Peyer's patch (tissue), 4 donors: ENCODE measurements around the gene INPP5J. TPM values are rescaled to one million over a fixed set of nuclear protein-coding genes. Genes with fewer than 3 reads are reported as not detected.

ENCODE experiments used
- DNase-seq, 3 donors: peaks; one replicate each; pipeline ENCODE4 v3.0.0-alpha.2; 2017 to 2019
- H3K27ac ChIP-seq, 4 donors: fragments of 200-600 bp; sonication (generic); one replicate each; pipeline ENCODE4 v1.5.1; 2016 to 2019
- H3K27me3 ChIP-seq, 2 donors: fragments of 200-600 bp; sonication (generic); one replicate each; pipeline ENCODE4 v1.5.1; 2019
- H3K36me3 ChIP-seq, 3 donors: fragments of 200-600 bp; sonication (generic); one replicate each; pipeline ENCODE4 v1.5.1; 2016 to 2019
- H3K4me1 ChIP-seq, 4 donors: fragments of 200-600 bp; sonication (generic); one replicate each; pipeline ENCODE4 v1.5.1; 2016 to 2019
- H3K4me3 ChIP-seq, 4 donors: fragments of 200-600 bp; sonication (generic); 1 replicate in 3 of 4; 2 replicates in 1 of 4; pipeline ENCODE4 v1.5.1; 2016 to 2019; ENCODE audit warnings: mild to moderate bottlenecking in 1 of 4
- H3K9me3 ChIP-seq, 4 donors: fragments of 200-600 bp; sonication (generic); one replicate each; pipeline ENCODE4 v1.5.1; 2016 to 2019; ENCODE audit warnings: mild to moderate bottlenecking in 1 of 4
- CTCF ChIP-seq, 6 experiments: fragments of 450-650 bp in 4 of 6; fragments of 200-600 bp in 2 of 6; sonication (generic) in 1 of 6; IDR thresholded peaks; one replicate each; pipeline ENCODE4 v1.5.1; 2017 to 2019; ENCODE audit warnings: antibody characterized with exemption in 6 of 6, mild to moderate bottlenecking in 3 of 6, moderate library complexity in 1 of 6
- POLR2A ChIP-seq, 2 donors: fragments of 450-650 bp; IDR thresholded peaks; one replicate each; pipeline ENCODE4 v1.5.1; 2017; ENCODE audit warnings: antibody characterized with exemption in 2 of 2, mild to moderate bottlenecking in 2 of 2, moderate library complexity in 2 of 2
- total RNA-seq, 4 donors: library from RNA; depleted of rRNA; stranded (reverse); fragments of >200 nt; gene quantifications; one replicate each; pipeline ENCODE4 v1.1.0, GENCODE V29; 2016

INPP5J gene
- total RNA-seq, 4 donors from 2014 or later: 18.2 to 203 (median 156) TPM

DNA sequence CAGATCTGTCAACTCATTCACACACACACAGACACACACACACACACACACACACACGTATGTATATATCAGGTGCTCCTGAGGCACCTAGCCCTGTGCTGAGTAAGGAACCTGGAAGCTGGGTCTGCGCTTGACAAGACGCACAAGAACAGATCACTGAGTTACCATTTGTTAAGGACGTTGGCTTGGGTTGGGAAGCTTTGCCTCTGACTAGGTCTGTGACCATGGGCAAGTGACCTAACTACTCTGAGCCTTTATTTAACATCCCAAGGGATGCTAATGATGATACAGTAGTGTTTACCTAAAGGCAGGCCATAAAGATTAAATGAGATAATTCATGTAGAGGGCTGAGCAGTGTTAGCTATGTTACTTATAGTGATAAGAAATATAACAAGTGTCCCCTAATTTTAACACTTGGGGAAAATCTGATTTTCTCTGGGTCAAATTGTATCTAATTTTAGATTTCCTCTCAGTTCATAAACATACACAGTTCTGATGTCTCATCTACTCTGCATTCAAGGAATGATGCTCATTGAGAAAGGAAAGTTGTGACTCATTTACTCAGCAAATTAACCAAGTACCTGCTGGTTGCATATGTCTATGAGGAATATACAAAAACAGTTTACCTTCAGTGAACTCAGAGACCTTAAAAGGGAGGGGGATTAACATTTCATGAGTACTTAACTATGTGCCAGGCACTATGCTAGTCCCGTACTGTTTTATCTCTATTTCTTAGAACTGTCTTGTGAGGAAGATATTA lies 50.8 kb downstream of the INPP5J start:
- Histone ChIP-seq H3K27me3 (no peaks in the 10 kb centered on the region), H3K27ac (peak overlapping the region in 2 of 4 donors; percentile 51 to 73), H3K4me3 (no peak overlapping the region), H3K4me1 (peaks cover 0 to 6% (median 0%) of the 10 kb centered on the region in 4 donors), H3K36me3 (peaks cover 0 to 21% (median 0%) of the 10 kb centered on the region in 3 donors), H3K9me3 (no peaks in the 10 kb centered on the region)
- TF ChIP-seq CTCF (IDR thresholded peaks at IDR 0.05) (no peak), POLR2A (IDR thresholded peaks at IDR 0.05) (no peak)
- DNase-seq: peak in 1 of 3 donors; percentile 30

GRCh38 chr22:31176923-31177322 lies 54.2 kb downstream of the INPP5J start:
- H3K9me3 ChIP-seq: no peaks in the 10 kb centered on the region
- no peak overlapping the region for H3K27ac ChIP-seq
- H3K36me3 ChIP-seq: peaks cover 0 to 21% (median 0%) of the 10 kb centered on the region in 3 donors
- TF ChIP-seq CTCF (IDR thresholded peaks at IDR 0.05) (no peak), POLR2A (IDR thresholded peaks at IDR 0.05) (no peak)
- no peaks in the 10 kb centered on the region for H3K27me3 ChIP-seq
- peak in 1 of 3 donors; percentile 21 for DNase-seq
- H3K4me3 ChIP-seq: no peak overlapping the region
- peaks cover 0 to 6% (median 0%) of the 10 kb centered on the region in 4 donors for H3K4me1 ChIP-seq

DNA sequence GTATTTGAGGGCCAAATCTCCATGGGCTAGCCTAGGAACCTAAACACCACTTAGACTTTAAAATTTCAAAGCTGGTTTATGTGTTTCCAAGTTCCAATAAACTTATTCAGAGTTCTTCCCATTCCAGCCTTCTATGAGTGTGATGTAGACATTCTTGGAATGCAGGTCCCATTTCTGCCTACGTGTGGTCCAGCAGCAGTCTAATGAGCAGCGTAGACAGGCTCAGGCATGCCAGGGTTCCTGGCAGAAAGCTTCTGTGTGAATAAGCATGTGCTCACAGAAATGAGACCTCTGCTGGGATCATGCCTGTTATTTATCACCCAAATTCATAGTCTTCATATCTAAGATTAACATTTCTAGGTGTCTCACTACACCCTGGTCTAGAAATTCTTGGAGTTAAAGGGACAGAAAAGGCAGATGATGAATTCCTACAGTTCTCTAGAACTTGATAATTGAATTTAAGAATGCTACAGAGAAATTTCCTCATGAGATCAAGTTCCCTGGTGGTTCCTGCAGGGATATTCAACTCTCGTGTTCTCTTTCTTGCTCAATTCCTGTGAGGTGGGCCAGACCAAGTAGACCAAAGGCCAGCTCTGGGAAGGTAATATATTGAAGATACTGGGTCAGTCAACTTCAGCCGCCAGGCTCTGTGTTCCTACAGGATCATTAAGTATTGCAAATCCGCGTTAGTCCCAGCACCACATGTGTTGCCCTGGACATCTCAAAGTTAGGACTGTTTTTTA lies 54.8 kb downstream of the INPP5J start:
- Histone ChIP-seq H3K9me3 (no peaks in the 10 kb centered on the region), H3K27ac (no peak overlapping the region), H3K27me3 (no peaks in the 10 kb centered on the region), H3K4me1 (peaks cover 0 to 6% (median 0%) of the 10 kb centered on the region in 4 donors), H3K4me3 (no peak overlapping the region), H3K36me3 (peaks cover 0 to 21% (median 0%) of the 10 kb centered on the region in 3 donors)
- DNase-seq: peak in 1 of 3 donors; percentile 33
- no peak for TF ChIP-seq POLR2A (IDR thresholded peaks at IDR 0.05)
- no peak for TF ChIP-seq CTCF (IDR thresholded peaks at IDR 0.05)

DNA sequence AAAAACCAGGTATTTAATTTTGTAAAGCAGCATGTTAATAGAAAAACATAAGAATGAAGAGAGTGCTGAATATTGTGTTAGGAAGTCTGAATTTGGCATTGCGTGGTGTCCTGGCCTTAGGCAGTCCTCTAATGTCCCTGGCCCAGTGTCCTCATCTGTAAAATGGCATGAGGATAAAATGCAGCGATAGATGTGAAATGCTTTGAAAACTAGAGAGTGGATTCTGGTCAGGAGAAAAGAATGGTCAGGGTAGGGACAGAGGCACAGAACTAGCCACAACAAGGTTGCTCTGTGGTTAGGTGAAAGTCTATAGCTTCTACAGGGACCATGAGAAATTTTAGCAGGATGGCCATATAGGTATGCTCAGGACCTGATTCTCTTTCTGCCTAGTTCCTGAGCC lies 56.1 kb downstream of the INPP5J start:
- Histone ChIP-seq H3K36me3 (peaks cover 0 to 29% (median 0%) of the 10 kb centered on the region in 3 donors), H3K27ac (no peak overlapping the region), H3K27me3 (no peaks in the 10 kb centered on the region), H3K9me3 (no peaks in the 10 kb centered on the region), H3K4me3 (no peak overlapping the region), H3K4me1 (no peaks in the 10 kb centered on the region)
- DNase-seq: no peak
- TF ChIP-seq POLR2A (IDR thresholded peaks at IDR 0.05): no peak
- no peak for TF ChIP-seq CTCF (IDR thresholded peaks at IDR 0.05)

DNA sequence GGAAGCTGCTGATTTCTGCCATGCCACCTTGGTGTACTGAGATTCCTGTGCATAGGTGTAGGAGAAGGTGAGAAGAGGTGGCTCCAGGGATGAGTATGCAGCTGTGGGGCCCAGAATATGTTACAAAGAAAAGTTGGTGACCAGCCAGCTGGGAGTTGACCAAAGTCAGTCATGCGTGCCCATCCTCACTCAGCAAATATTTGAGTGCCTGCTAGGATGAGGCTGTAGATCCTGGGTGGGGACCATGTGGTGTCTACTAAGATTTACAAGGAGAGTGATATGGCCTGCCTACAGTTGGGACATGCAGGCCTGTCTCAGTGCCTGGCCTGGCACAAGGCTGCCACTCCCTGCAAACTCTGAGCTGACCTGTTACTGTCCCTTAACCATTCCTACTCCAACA lies 56.6 kb downstream of the INPP5J start:
- peak in 1 of 3 donors; percentile 51 for DNase-seq
- peak overlapping the region in 1 of 4 donors; percentile 41 for H3K27ac ChIP-seq
- H3K27me3 ChIP-seq: no peaks in the 10 kb centered on the region
- no peaks in the 10 kb centered on the region for H3K9me3 ChIP-seq
- peaks cover 0 to 31% (median 0%) of the 10 kb centered on the region in 3 donors for H3K36me3 ChIP-seq
- H3K4me3 ChIP-seq: no peak overlapping the region
- no peaks in the 10 kb centered on the region for H3K4me1 ChIP-seq
- no peak for TF ChIP-seq CTCF (IDR thresholded peaks at IDR 0.05)
- TF ChIP-seq POLR2A (IDR thresholded peaks at IDR 0.05): no peak
